ENCODE measurements around the gene EVX1. TPM values are rescaled to one million over a fixed set of nuclear protein-coding genes. Genes with fewer than 3 reads are reported as not detected.

The EVX1 gene
- total and polyA plus RNA-seq, 2 of the 8 experiments (the other 6 are each of a cell fraction or from before 2014, with no cell fraction given): not detected

GRCh38 chr7:27237735-27238334 lies 4.8 kb upstream of the EVX1 start:
- Histone ChIP-seq H3K18ac (ENCODE audit: extremely low read depth, low read length) (no peak overlapping the region), H3K9ac (replicated peaks in 1 of 4; ENCODE audit: extremely low read depth in 1 of 4, low read depth in 3 of 4, low read length in 3 of 4) (no peak overlapping the region), H3K36me3 (ENCODE audit: control insufficient read depth in 2 of 4, insufficient read depth in 4 of 4, low read length in 3 of 4) (no peaks in the 10 kb centered on the region), H3K4me2 (ENCODE audit: insufficient read depth in 1 of 2, low read depth in 2 of 2, low read length in 2 of 2) (no peak overlapping the region; a peak in 1 of 4 replicates), H2BK20ac (ENCODE audit: low read length) (no peak overlapping the region), H3K79me2 (ENCODE audit: control insufficient read depth in 1 of 2, insufficient read depth in 2 of 2, low read length in 2 of 2) (no peaks in the 10 kb centered on the region), H3K4me3 (ENCODE audit: extremely low read depth in 1 of 4, insufficient read depth in 2 of 4, low read depth in 3 of 4, low read length in 4 of 4) (no peak overlapping the region), H4K8ac (ENCODE audit: extremely low read depth, insufficient read depth, low read length) (no peak overlapping the region), H3K23ac (ENCODE audit: insufficient read length) (no peak overlapping the region), H3K79me1 (ENCODE audit: low read depth, low read length) (no peaks in the 10 kb centered on the region), H3K27ac (ENCODE audit: low read depth, low read length) (no peak overlapping the region), H3K9me3 (ENCODE audit: insufficient read depth in 2 of 2, low read depth in 1 of 2, low read length in 1 of 2) (no peaks in the 10 kb centered on the region), H3K56ac (replicated peaks; ENCODE audit: insufficient read length, low read depth, low read length) (no peak overlapping the region), H3K27me3 (replicated peaks in 1 of 4; ENCODE audit: control insufficient read depth in 3 of 4, extremely low read depth in 1 of 4, insufficient read depth in 3 of 4, low read length in 3 of 4) (peaks cover 89 to 100% (median 98%) of the 10 kb centered on the region in 4 experiments), H3K4ac (replicated peaks; ENCODE audit: insufficient read length, low read depth, low read length) (no peak overlapping the region), H2BK5ac (ENCODE audit: low read depth, low read length) (no peak overlapping the region), H4K91ac (replicated peaks; ENCODE audit: insufficient read length, low read length) (no peak overlapping the region), H3K23me2 (ENCODE audit: low read depth, low read length) (peaks cover 10% of the 10 kb centered on the region; the same call in 1 of the 2 replicates), H2BK12ac (ENCODE audit: low read depth, low read length) (no peak overlapping the region), H4K20me1 (replicated peaks in 1 of 2; ENCODE audit: control insufficient read depth in 1 of 2, insufficient read depth in 2 of 2, low read length in 2 of 2) (peaks cover 17 to 37% of the 10 kb centered on the region in 2 experiments), H2BK120ac (replicated peaks; ENCODE audit: low read depth, low read length) (no peak overlapping the region), H3K14ac (ENCODE audit: insufficient read length) (no peak overlapping the region), H2BK15ac (ENCODE audit: low read length) (0 out of 2 replicates have a peak overlapping the region, but pooled peaks have one; percentile 9), H4K5ac (ENCODE audit: insufficient read length, low read depth, low read length) (no peak overlapping the region), H2AFZ (ENCODE audit: low read length) (no peak overlapping the region), H3K4me1 (replicated peaks in 1 of 4; ENCODE audit: control insufficient read depth in 3 of 4, insufficient read depth in 4 of 4, low read length in 3 of 4) (peaks cover 7 to 28% (median 14%) of the 10 kb centered on the region in 4 experiments), H2AK5ac (ENCODE audit: low read depth, low read length) (no peak overlapping the region; the same call in 1 of the 2 replicates)
- CTCF ChIA-PET (ENCODE audit: partially characterized antibody): interaction anchor here (0.6 to 7.9 kb wide), 11 partner anchors 9 to 132 kb away, joined by 3 to 57 read pairs (median 6); partner anchors contain the start of gene HOXA11
- TF ChIP-seq JUN (IDR thresholded peaks at IDR 0.05; ENCODE audit: low read depth, low read length) (no peak), RNF2 (IDR thresholded peaks at IDR 0.05; ENCODE audit: borderline replicate concordance, low read depth, low read length, missing control alignments, poor library complexity, severe bottlenecking) (peak; percentile 10), ZNF274 (IDR thresholded peaks at IDR 0.05; ENCODE audit: borderline replicate concordance, extremely low read depth, low read length) (no peak), ATF2 (IDR thresholded peaks at IDR 0.05; ENCODE audit: low read length) (no peak)
- POLR2A ChIA-PET (ENCODE audit: partially characterized antibody): no interaction called here
- no peak for DNase-seq (ENCODE audit: low read depth in 1 of 2, low spot score in 2 of 2)
- FAIRE-seq: no peak
- 80% methylated on average over 1 of the region's 1 CpG; no CpG with 5 or more reads in 1 of the 2 experiments for WGBS, 2 experiments (ENCODE audit: extremely low coverage in 1 of 2, insufficient coverage in 1 of 2, insufficient read length in 1 of 2, insufficient replicate concordance in 2 of 2, low coverage in 1 of 2, low lambda C conversion rate in 2 of 2, missing lambda C conversion rate in 1 of 2)

All from H1 (cell line).